ACHN (cell line): ENCODE results near the gene USP4.
"Not testable (repeated sequence)": the region's sequence is repeated elsewhere in the genome, so short reads cannot be mapped to it uniquely, and the experiment has no call there.

ENCODE experiments used
- DNase-seq: peaks from one replicate; pipeline ENCODE4 v3.0.0-alpha.2; 2015
- in situ Hi-C: cut with HindIII; loops from 2 replicates; pipeline ENCODE4 v1.10.0; 2017; ENCODE audit warnings: low sequenced_read_pairs, low pct_ligation_motif_present, low pct_unique_long_range_greater_than_20kb

Gene USP4

GRCh38 chr3:49266410-49267095 is 73.3 kb downstream of the USP4 start:
- no peak for DNase-seq
- in situ Hi-C loops, result no loop called here

DNA sequence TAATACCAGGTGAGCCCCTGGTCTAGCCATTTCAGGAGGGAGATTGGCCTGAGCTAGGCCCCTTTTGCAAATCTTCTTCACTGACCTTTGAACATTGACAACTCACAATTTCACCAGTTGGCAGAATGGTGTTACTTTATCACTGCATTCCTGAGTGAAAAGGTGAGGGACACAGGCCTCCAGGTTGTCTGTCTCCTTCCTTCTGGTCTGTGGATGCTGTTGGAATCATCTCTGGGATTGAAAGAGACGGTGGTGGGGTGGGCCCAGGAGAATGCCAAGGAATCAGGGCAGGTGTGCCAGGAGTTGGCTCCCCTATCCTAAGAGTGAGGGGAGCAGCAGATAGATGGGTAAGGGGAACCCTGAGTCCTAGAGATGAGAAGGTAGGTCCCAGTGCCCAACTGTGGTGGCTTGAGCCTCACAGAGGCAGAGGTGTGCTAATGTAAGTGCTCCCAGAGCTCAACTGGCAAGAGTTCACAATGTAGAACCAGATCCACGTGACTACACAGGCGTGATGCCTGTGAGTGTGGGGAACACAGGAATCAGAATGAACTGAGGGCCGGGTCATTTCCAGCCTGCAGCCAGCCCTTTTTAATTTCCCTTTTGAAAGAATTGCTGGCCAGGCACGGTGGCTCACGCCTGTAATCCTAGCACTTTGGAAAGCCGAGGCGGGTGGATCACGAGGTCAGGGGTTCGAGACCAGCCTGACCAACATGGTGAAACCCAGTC is 74.0 kb downstream of the USP4 start:
- no peak for DNase-seq
- in situ Hi-C loops, result no loop called here

DNA sequence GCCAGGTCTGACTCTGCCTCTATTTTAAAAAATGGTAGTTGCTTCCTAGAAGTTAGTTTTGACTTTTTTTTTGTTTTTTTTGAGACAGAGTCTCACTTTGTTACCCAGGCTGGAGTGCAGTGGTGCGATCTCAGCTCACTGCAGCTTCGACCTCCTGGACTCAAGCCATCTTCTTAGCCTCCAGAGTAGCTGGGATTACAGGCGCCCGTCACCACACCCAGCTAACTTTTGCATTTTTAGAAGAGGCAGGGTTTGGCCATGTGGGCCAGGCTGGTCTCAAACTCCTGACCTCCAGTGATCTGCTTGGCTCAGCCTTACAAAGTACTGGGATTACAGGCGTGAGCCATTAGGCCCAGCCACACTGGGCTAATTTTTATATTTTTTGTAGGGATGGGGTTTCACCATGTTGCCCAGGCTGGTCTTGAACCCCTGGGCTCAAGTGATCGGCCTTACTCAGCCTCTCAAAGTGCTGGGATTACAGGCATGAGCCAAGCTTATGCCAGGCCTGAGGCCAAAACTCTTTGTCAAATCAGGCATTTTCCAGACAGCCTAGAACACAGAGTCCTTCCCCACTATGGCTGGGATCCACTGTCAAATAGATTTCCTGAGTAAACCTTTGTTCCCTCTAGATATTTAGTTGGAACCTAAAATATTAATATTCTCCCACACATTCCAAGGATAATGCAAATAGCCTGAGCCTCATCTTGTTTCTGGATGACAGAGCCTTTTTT is 76.5 kb downstream of the USP4 start:
- in situ Hi-C loops, result no loop called here
- DNase-seq, result no peak

DNA sequence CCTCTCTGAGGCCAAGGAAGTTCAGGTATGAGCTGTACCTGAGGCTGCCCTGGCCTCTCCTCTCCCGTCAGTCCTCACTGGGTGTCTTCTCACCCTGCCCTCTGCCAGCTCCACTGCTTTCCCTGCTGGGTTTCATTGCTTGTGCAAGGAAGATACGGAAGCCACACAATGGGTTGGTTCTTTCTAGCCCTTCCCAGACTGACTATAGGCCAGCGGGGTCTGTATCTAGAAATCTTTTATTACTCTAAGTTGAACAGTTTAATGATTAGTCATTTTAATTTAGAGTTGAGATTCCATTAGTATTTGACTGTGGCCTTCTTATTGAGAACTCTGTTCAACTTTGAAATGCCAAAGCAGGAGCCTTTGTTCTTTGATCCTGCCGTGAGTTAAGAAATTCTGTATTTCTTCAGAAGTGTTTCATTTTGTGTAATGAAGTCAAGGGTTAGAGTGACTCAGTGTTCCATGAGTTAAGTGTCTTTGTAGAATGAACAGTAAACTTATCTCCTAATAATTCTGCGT is 79.0 kb downstream of the USP4 start:
- in situ Hi-C loops, result no loop called here
- DNase-seq, result no peak

- in situ Hi-C loops, result no loop called here
- DNase-seq, result no peak
These were observed 82.7 kb downstream of the USP4 start for GRCh38 chr3:49257187-49257586.

DNA sequence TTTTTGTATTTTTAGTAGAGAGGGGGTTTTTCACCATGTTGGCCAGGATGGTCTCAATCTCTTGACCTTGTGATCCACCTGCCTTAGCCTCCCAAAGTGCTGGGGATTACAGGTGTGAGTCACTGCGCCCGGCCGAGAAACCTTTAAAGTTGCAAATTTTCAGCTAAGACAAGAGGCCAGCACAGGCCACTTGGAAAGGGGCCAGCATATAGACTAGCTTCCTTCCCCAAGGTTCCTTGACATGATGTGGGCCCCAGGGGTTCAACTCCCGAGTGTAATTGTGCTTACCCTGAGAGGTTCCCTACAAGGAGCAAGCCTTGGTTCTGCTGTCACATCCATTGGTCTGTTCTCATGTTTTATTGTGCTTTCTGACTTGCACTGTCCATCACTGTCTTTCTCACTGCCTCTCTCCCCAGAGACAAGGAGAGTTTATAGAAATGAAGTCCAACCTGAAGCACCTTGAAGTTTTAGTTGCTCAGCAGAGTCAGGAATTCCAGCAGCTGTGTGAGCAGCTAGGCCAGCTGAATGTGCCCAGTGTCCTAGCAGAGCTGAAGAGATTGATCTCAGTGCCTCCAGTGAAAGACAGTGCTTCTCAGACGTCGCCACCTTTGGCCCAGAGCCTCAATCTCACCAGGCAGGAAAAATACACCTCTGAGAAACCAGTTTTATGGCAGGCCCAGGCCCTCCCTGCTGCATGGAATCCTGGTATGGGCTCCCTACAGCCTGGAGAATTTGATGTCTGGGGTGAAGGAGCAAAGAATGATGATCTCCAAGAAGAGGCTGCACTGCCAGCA is 83.9 kb downstream of the USP4 start:
- in situ Hi-C loops, result no loop called here
- no peak for DNase-seq

GRCh38 chr3:49255112-49255511 is 84.7 kb downstream of the USP4 start:
- in situ Hi-C loops, result no loop called here
- DNase-seq, result no peak

GRCh38 chr3:49253512-49253911 is 86.3 kb downstream of the USP4 start:
- in situ Hi-C loops, result no loop called here
- DNase-seq, result no peak

- in situ Hi-C loops, result no loop called here
- no peak for DNase-seq
These were observed 91.0 kb downstream of the USP4 start for GRCh38 chr3:49248840-49249227.

- DNase-seq, result no peak
- in situ Hi-C loops, result no loop called here
These were observed 95.2 kb downstream of the USP4 start for GRCh38 chr3:49244581-49245205.

DNA sequence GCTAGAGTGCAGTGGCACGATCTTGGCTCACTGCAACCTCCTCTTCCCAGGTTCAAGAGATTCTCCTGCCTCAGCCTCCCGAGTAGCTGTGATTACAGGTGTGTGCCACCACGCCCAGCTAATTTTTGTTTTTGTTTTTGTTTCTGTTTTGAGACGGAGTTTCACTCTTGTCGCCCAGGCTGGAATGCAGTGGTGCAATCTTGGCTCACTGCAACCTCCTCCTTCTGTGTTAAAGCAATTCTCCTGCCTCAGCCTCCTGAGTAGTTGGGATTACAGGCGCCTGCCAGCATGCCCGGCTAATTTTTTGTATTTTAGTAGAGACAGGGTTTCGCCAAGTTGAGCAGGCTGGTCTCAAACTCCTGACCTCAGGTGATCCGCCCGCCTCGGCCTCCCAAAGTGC is 99.8 kb downstream of the USP4 start:
- in situ Hi-C loops, DNase-seq: not testable (repeated sequence)

GRCh38 chr3:49238274-49239127 is 101.4 kb downstream of the USP4 start:
- no peak for DNase-seq

GRCh38 chr3:49237344-49237743 is 102.5 kb downstream of the USP4 start:
- DNase-seq, result no peak
- in situ Hi-C loops, result no loop called here

More at GRCh38 chr3:49238274-49239127, 101.4 kb downstream of the USP4 start:
- in situ Hi-C loops, result no loop called here

GRCh38 chr3:49236226-49236625 is 103.6 kb downstream of the USP4 start:
- DNase-seq, result no peak
- in situ Hi-C loops, result no loop called here

DNA sequence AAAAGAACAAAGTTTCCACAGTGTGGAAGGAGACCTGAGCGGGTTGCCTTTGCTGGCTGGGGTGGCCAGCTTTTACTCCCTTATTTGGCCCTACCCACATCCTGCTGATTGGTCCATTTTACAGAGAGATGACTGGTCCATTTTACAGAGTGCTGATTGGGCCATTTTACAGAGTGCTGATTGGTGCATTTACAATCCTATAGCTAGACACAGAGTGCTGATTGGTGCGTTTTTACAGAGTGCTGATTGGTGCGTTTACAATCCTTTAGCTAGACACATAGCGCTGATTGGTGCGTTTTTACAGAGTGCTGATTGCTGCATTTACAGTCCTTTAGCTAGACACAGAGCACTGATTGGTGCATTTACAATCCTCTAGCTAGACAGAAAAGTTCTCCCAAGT is 111.0 kb downstream of the USP4 start:
- DNase-seq, in situ Hi-C loops: not testable (repeated sequence)
